Measurements from ENCODE around the gene IER2. TPM values are rescaled to one million over a fixed set of nuclear protein-coding genes. Genes with fewer than 3 reads are reported as not detected.
A peak's percentile ranks its signal among the peaks of the same experiment; 100 is the strongest.

Gene IER2
- total RNA-seq, 2 experiments from 2014 or later = 64.3 to 79.5 TPM

DNA sequence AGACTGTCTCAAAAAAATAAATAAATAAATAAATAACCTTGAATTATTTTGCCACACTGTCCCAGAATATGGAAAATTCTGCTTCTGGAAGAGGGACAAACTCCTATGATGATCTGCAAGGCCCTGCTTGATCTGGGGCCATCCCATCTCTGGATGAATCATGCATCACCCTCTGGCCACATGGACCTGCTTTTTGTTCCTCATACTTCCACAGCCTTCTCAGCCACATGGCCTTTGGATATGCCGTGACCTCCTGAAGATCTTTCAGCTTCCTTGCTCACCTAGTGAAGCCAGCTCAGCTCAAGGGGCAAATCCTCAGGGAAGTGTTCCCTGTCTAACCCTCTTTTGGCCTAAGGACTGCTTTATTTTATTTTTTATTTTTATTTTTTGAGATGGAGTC, 10.3 kb downstream of the IER2 start:
- Histone ChIP-seq H3K79me2 (ENCODE audit: insufficient read depth, low read depth, low read length) (peaks cover 26% of the 10 kb centered on the region; the same call in 1 of the 2 replicates), H3K4me1 (ENCODE audit: insufficient read depth, low read length, poor library complexity, severe bottlenecking) (peaks cover 97% of the 10 kb centered on the region), H2AFZ (ENCODE audit: low read length) (no peak overlapping the region), H3K27ac (ENCODE audit: low read depth, low read length, poor library complexity, severe bottlenecking) (peak overlapping the region; percentile 95), H3K4me2 (ENCODE audit: low read length) (peak overlapping the region; percentile 29), H4K20me1 (ENCODE audit: insufficient read depth, low read length) (no peaks in the 10 kb centered on the region), H3K9me3 (ENCODE audit: low read length) (no peaks in the 10 kb centered on the region), H3K9me2 (ENCODE audit: insufficient read depth, low read length) (no peaks in the 10 kb centered on the region), H3K36me3 (ENCODE audit: insufficient read depth, low read length) (no peaks in the 10 kb centered on the region), H3K4me3 (ENCODE audit: low read depth, low read length, poor library complexity, severe bottlenecking) (peak overlapping the region; percentile 69)
- CTCF ChIA-PET (ENCODE audit: unreplicated experiment) = no interaction called here
- intact Hi-C loops (cut with micrococcal nuclease; ENCODE audit: unreplicated experiment) = loop anchor here (10.0 kb wide), 1 partner anchor 674 kb away; no protein-coding TSS in a partner anchor
- DNase-seq (ENCODE audit: low spot score) = no peak
- TF ChIP-seq CTCF (conservative IDR thresholded peaks at IDR 0.05; ENCODE audit: low read length) = no peak
- no peak for TF ChIP-seq EZH2phosphoT487 (IDR thresholded peaks at IDR 0.05; ENCODE audit: borderline replicate concordance, low read depth, low read length)
- POLR2A ChIA-PET = interaction anchor here (0.7 to 2.8 kb wide), 2 partner anchors 8 to 10 kb away, joined by 3 to 7 read pairs; no protein-coding TSS in a partner anchor
- no TSS peak for BruUV-seq (replicated peaks)

- no peaks in the 10 kb centered on the region for H4K20me1 ChIP-seq (ENCODE audit: insufficient read depth, low read length)
- no peak overlapping the region for H2AFZ ChIP-seq (ENCODE audit: low read length)
- no peaks in the 10 kb centered on the region for H3K9me3 ChIP-seq (ENCODE audit: low read length)
- peak; percentile 94 for DNase-seq (ENCODE audit: low spot score)
- peaks cover 96% of the 10 kb centered on the region for H3K4me1 ChIP-seq (ENCODE audit: insufficient read depth, low read length, poor library complexity, severe bottlenecking)
- H3K4me2 ChIP-seq (ENCODE audit: low read length) = peak overlapping the region; percentile 96
- peak overlapping the region; percentile 95 for H3K27ac ChIP-seq (ENCODE audit: low read depth, low read length, poor library complexity, severe bottlenecking)
- peaks cover 26% of the 10 kb centered on the region; the same call in 1 of the 2 replicates for H3K79me2 ChIP-seq (ENCODE audit: insufficient read depth, low read depth, low read length)
- CTCF ChIA-PET (ENCODE audit: unreplicated experiment) = no interaction called here
- no TSS peak for BruUV-seq (replicated peaks)
- H3K9me2 ChIP-seq (ENCODE audit: insufficient read depth, low read length) = no peaks in the 10 kb centered on the region
- H3K4me3 ChIP-seq (ENCODE audit: low read depth, low read length, poor library complexity, severe bottlenecking) = peak overlapping the region; percentile 69
- POLR2A ChIA-PET = interaction anchor here (0.7 to 2.5 kb wide), 7 partner anchors 8 to 63 kb away, joined by 3 to 13 read pairs (median 4); no protein-coding TSS in a partner anchor
- no peaks in the 10 kb centered on the region for H3K36me3 ChIP-seq (ENCODE audit: insufficient read depth, low read length)
- TF ChIP-seq EZH2phosphoT487 (IDR thresholded peaks at IDR 0.05; ENCODE audit: borderline replicate concordance, low read depth, low read length) = no peak
- TF ChIP-seq CTCF (conservative IDR thresholded peaks at IDR 0.05; ENCODE audit: low read length) = no peak
- intact Hi-C loops (cut with micrococcal nuclease; ENCODE audit: unreplicated experiment) = loop anchor here (10.0 kb wide), 1 partner anchor 672 kb away; no protein-coding TSS in a partner anchor
These were observed 12.8 kb downstream of the IER2 start for GRCh38 chr19:13162724-13163608.
